Activated CD4-positive, CD25-positive, alpha-beta regulatory T cell treated with anti-CD3 and anti-CD28 coated beads, Interleukin-2, amount 50 U/mL, for 16 hours (primary cell): ENCODE data around the gene CDH20.

Source experiments
- DNase-seq: peaks from one replicate; pipeline ENCODE4 v3.0.0-alpha.2; 2020; ENCODE audit warnings: low read depth, low spot score

CDH20 gene

GRCh38 chr18:61531182-61531581 lies 198.0 kb downstream of the CDH20 start:
- DNase-seq, result no peak

GRCh38 chr18:61531891-61532290 lies 198.7 kb downstream of the CDH20 start:
- no peak for DNase-seq

- DNase-seq, result no peak
Measured at GRCh38 chr18:61535401-61535800, 202.2 kb downstream of the CDH20 start.

GRCh38 chr18:61541673-61542072 lies 208.4 kb downstream of the CDH20 start:
- no peak for DNase-seq

GRCh38 chr18:61542596-61542995 lies 209.4 kb downstream of the CDH20 start:
- no peak for DNase-seq

GRCh38 chr18:61543518-61543917 lies 210.3 kb downstream of the CDH20 start:
- DNase-seq, result no peak

GRCh38 chr18:61544178-61544577 lies 210.9 kb downstream of the CDH20 start:
- DNase-seq, result no peak

- DNase-seq, result no peak
Measured at GRCh38 chr18:61545281-61546245, 212.3 kb downstream of the CDH20 start.

- no peak for DNase-seq
Measured at GRCh38 chr18:61546590-61546989, 213.4 kb downstream of the CDH20 start.

- DNase-seq, result no peak
Measured at GRCh38 chr18:61549416-61549815, 216.2 kb downstream of the CDH20 start.

- DNase-seq, result no peak
Measured at GRCh38 chr18:61549889-61550288, 216.7 kb downstream of the CDH20 start.

GRCh38 chr18:61551586-61551985 lies 218.4 kb downstream of the CDH20 start:
- no peak for DNase-seq

GRCh38 chr18:61553045-61553659 lies 219.9 kb downstream of the CDH20 start:
- no peak for DNase-seq

- DNase-seq, result no peak
Measured at GRCh38 chr18:61554117-61554776, 221.0 kb downstream of the CDH20 start.

- no peak for DNase-seq
Measured at GRCh38 chr18:61554946-61555361, 221.7 kb downstream of the CDH20 start.

GRCh38 chr18:61556316-61556715 lies 223.1 kb downstream of the CDH20 start:
- no peak for DNase-seq

- DNase-seq, result no peak
Measured at GRCh38 chr18:61556862-61557261, 223.6 kb downstream of the CDH20 start.

GRCh38 chr18:61569176-61569892 lies 236.1 kb downstream of the CDH20 start:
- DNase-seq, result no peak

GRCh38 chr18:61570070-61570469 lies 236.8 kb downstream of the CDH20 start:
- no peak for DNase-seq

- DNase-seq, result no peak
Measured at GRCh38 chr18:61572084-61572655, 238.9 kb downstream of the CDH20 start.

GRCh38 chr18:61572871-61573270 lies 239.6 kb downstream of the CDH20 start:
- DNase-seq, result no peak
